Spleen (tissue), 11 donors: ENCODE results near the gene AGAP2. TPM values are rescaled to one million over a fixed set of nuclear protein-coding genes. Genes with fewer than 3 reads are reported as not detected.
A peak's percentile ranks its signal among the peaks of the same experiment; 100 is the strongest.

Experiments
- DNase-seq: peaks from one replicate; pipeline ENCODE4 v3.0.0-alpha.2; 2020
- H3K27ac ChIP-seq, 8 donors: fragments of 200-600 bp; sonication (generic) in 7 of 8; 1 replicate in 4 of 8; 2 replicates in 4 of 8; pipeline versions ENCODE4 v1.5.0 to v1.8.0; 2016 to 2021; ENCODE audit warnings: inconsistent platforms in 4 of 8, mild to moderate bottlenecking in 4 of 8, moderate library complexity in 1 of 8
- H3K27me3 ChIP-seq, 7 donors: fragments of 200-600 bp; sonication (generic) in 6 of 7; replicated peaks in 1 of 7; 1 replicate in 4 of 7; 2 replicates in 3 of 7; pipeline versions ENCODE4 v1.5.0 to v1.8.0; 2016 to 2021; ENCODE audit warnings: inconsistent platforms in 3 of 7, mild to moderate bottlenecking in 1 of 7
- H3K36me3 ChIP-seq, 6 donors: fragments of 200-600 bp; sonication (generic) in 5 of 6; 1 replicate in 4 of 6; 2 replicates in 2 of 6; pipeline versions ENCODE4 v1.5.0 to v1.8.0; 2016 to 2021; ENCODE audit warnings: inconsistent platforms in 2 of 6
- H3K4me1 ChIP-seq, 6 donors: fragments of 200-600 bp; sonication (generic) in 5 of 6; 1 replicate in 3 of 6; 2 replicates in 3 of 6; pipeline versions ENCODE4 v1.5.0 to v1.8.0; 2016 to 2021; ENCODE audit warnings: inconsistent platforms in 3 of 6
- H3K4me3 ChIP-seq, 8 donors: fragments of 200-600 bp; sonication (generic) in 7 of 8; 1 replicate in 4 of 8; 2 replicates in 4 of 8; pipeline versions ENCODE4 v1.5.0 to v1.8.0; 2016 to 2021; ENCODE audit warnings: inconsistent platforms in 4 of 8, mild to moderate bottlenecking in 4 of 8, moderate library complexity in 2 of 8
- H3K9me3 ChIP-seq, 8 donors: fragments of 200-600 bp; sonication (generic) in 7 of 8; 1 replicate in 4 of 8; 2 replicates in 4 of 8; pipeline versions ENCODE4 v1.5.0 to v1.8.0; 2016 to 2021; ENCODE audit warnings: inconsistent platforms in 4 of 8
- POLR2A ChIP-seq, 3 donors: fragments of 450-650 bp; IDR thresholded peaks; one replicate each; pipeline ENCODE4 v1.5.1; 2017; ENCODE audit warnings: antibody characterized with exemption in 3 of 3, mild to moderate bottlenecking in 1 of 3
- POLR2AphosphoS5 ChIP-seq, 3 donors: sonication (generic); formaldehyde crosslinking; IDR thresholded peaks; one replicate each; pipeline ENCODE4 v1.5.1; 2017; ENCODE audit warnings: antibody characterized with exemption in 3 of 3
- WGBS, 5 donors: extraction: QIAGEN DNeasy Blood & Tissue Kit in 3 of 5; methylation state at CpG; one replicate each; pipeline versions ENCODE4 v1.1.5 to v1.1.7; 2013 to 2018; 5-methylcytosine and 5-hydroxymethylcytosine counted together
- intact Hi-C: fragments of 100-400 bp; cut with DNase I; formaldehyde crosslinking; loops from one replicate; pipeline ENCODE4 v1.15.0; 2023; ENCODE audit warnings: low total_unique reads
- polyA plus RNA-seq, 3 donors: library from polyadenylated mRNA; stranded (reverse); fragments of 200-250 nt; gene quantifications; one replicate each; pipeline ENCODE4 v1.2.1, GENCODE V29; 2013
- total RNA-seq, 7 donors: library from RNA; depleted of rRNA in 3 of 7; stranded (reverse); fragments of >200 nt in 3 of 7; fragmentation: NEBNext Ultra II Directional in 4 of 7; extraction: Animal tissue kit (Norgen Biotek cat#: 25700) in 4 of 7; gene quantifications; one replicate each; pipeline versions ENCODE4 v1.1.0 to v1.2.1, GENCODE V29; 2016 to 2021
- TF ChIP-seq, protein P1 (sequence below), 11 experiments: fragments of 200-600 bp in 7 of 11; fragments of 450-650 bp in 4 of 11; sonication (generic) in 4 of 11; IDR thresholded peaks in 8 of 11; conservative IDR thresholded peaks in 3 of 11; 1 replicate in 7 of 11; 2 replicates in 4 of 11; pipeline versions ENCODE4 v1.4.0 to v1.8.0; 2016 to 2021; ENCODE audit warnings: antibody characterized with exemption in 11 of 11, inconsistent platforms in 4 of 11, mild to moderate bottlenecking in 1 of 11
- donor health status: healthy with polysubstance abuse.
- donor health status: DM: no; HTN: no; CAD: no; lungs with moderate emphysema.
- donor health status: DM: no; HTN: no; CAD: no.
- donor health status: Bipolar disorder and iron deficiency.
- donor health status: healthy.
- donor health status: DM: no; HTN: no; CAD: no.
- donor health status: DM: yes; HTN: yes; CAD: no.

Gene AGAP2
- total and polyA plus RNA-seq, 10 donors = 5.5 to 21.8 (median 19.2) TPM

- DNase-seq = no peak
- H3K4me1 ChIP-seq = peaks cover 21 to 37% (median 29%) of the 10 kb centered on the region in 6 donors
- peaks cover 0 to 15% (median 1%) of the 10 kb centered on the region in 6 donors for H3K36me3 ChIP-seq
- no peak overlapping the region for H3K27ac ChIP-seq
- no peaks in the 10 kb centered on the region for H3K9me3 ChIP-seq
- H3K27me3 ChIP-seq = peaks cover 7 to 45% (median 36%) of the 10 kb centered on the region in 7 donors
- TF ChIP-seq POLR2AphosphoS5 (IDR thresholded peaks at IDR 0.05) (no peak), POLR2A (IDR thresholded peaks at IDR 0.05) (no peak)
- TF ChIP-seq, protein P1, sequence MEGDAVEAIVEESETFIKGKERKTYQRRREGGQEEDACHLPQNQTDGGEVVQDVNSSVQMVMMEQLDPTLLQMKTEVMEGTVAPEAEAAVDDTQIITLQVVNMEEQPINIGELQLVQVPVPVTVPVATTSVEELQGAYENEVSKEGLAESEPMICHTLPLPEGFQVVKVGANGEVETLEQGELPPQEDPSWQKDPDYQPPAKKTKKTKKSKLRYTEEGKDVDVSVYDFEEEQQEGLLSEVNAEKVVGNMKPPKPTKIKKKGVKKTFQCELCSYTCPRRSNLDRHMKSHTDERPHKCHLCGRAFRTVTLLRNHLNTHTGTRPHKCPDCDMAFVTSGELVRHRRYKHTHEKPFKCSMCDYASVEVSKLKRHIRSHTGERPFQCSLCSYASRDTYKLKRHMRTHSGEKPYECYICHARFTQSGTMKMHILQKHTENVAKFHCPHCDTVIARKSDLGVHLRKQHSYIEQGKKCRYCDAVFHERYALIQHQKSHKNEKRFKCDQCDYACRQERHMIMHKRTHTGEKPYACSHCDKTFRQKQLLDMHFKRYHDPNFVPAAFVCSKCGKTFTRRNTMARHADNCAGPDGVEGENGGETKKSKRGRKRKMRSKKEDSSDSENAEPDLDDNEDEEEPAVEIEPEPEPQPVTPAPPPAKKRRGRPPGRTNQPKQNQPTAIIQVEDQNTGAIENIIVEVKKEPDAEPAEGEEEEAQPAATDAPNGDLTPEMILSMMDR (IDR thresholded peaks at IDR 0.05 in 8 of 11, conservative IDR thresholded peaks at IDR 0.05 in 3 of 11) = no peak
- intact Hi-C loops = no loop called here
- peak overlapping the region in 7 of 8 donors; percentile 45 to 76 (median 52) for H3K4me3 ChIP-seq
- 15 to 22% (median 20%) methylated on average over 15 to 17 of the region's 17 CpGs for WGBS, 5 donors
These were observed 26.1 kb upstream of the AGAP2 start for GRCh38 chr12:57764662-57765002.

GRCh38 chr12:57763881-57764661 is 25.5 kb upstream of the AGAP2 start:
- peak overlapping the region in 1 of 8 donors; percentile 76 for H3K4me3 ChIP-seq
- H3K27ac ChIP-seq = no peak overlapping the region
- WGBS, 5 donors = 73 to 83% (median 78%) methylated on average over 6 of the region's 6 CpGs
- DNase-seq = no peak
- H3K36me3 ChIP-seq = peaks cover 0 to 12% (median 4%) of the 10 kb centered on the region in 6 donors
- intact Hi-C loops = no loop called here
- peaks cover 7 to 45% (median 36%) of the 10 kb centered on the region in 7 donors for H3K27me3 ChIP-seq
- TF ChIP-seq POLR2A (IDR thresholded peaks at IDR 0.05) (no peak), POLR2AphosphoS5 (IDR thresholded peaks at IDR 0.05) (no peak)
- TF ChIP-seq, protein P1 (IDR thresholded peaks at IDR 0.05 in 8 of 11, conservative IDR thresholded peaks at IDR 0.05 in 3 of 11) = no peak
- H3K4me1 ChIP-seq = peaks cover 21 to 42% (median 29%) of the 10 kb centered on the region in 6 donors
- H3K9me3 ChIP-seq = no peaks in the 10 kb centered on the region

DNA sequence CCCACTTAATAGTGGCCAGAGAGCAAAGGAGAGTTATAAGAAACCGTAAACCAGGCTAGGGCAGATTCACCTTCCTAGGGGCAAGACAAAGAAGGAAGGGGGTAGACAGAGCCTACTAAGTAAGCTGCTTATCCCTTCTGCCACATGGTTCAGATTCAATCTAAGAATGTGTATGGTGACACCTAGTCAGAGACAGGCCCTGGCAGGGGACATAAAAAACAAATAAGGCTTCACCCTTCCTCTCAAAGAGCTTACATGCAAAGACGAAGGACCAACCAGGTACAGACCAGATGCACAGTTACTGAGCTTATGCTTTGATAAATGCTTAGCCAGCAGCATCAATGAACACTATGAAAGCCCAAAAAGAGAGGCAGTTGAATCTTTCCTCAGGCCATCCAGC is 23.9 kb upstream of the AGAP2 start:
- Histone ChIP-seq H3K27me3 (peaks cover 7 to 44% (median 36%) of the 10 kb centered on the region in 7 donors), H3K4me3 (no peak overlapping the region), H3K4me1 (peaks cover 21 to 53% (median 29%) of the 10 kb centered on the region in 6 donors), H3K9me3 (no peaks in the 10 kb centered on the region), H3K27ac (no peak overlapping the region), H3K36me3 (peaks cover 0 to 19% (median 17%) of the 10 kb centered on the region in 6 donors)
- intact Hi-C loops = no loop called here
- 86 to 95% (median 91%) methylated on average over 2 of the region's 2 CpGs for WGBS, 5 donors
- TF ChIP-seq POLR2AphosphoS5 (IDR thresholded peaks at IDR 0.05) (no peak), POLR2A (IDR thresholded peaks at IDR 0.05) (no peak)
- no peak for DNase-seq

DNA sequence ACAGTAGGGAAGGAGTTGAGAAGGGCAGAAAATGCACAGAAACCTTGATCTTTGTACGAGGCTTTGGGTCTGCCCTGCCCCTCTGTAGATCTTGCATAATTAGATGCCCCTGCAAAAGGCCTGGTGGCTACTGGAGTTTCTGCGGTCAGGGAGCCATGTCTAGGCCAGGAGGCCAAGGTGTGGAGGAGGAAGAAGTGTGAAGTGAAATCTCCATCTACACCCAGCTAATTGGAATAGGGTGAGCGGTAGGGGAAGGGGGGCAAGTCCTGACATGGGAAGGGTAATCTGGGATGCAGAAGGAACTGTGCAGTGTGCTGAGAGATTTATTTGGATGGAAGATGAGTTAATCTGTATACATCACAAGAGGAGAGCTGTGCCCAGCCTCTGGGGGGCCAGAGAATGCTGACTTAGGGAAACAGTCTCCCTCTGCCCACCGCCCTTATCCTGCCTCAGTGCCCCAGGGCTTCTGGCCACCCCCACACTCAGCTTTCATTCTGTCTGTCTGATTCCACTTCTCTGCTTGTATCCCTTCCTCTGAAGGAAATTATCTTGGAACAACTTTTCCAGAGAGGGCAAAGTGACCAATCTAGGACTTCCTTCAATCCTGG is 23.0 kb upstream of the AGAP2 start:
- no peak overlapping the region for H3K27ac ChIP-seq
- WGBS, 5 donors = 90 to 97% (median 93%) methylated on average over 4 of the region's 4 CpGs
- H3K4me3 ChIP-seq = no peak overlapping the region
- intact Hi-C loops = no loop called here
- H3K9me3 ChIP-seq = no peaks in the 10 kb centered on the region
- no peak for DNase-seq
- H3K36me3 ChIP-seq = peaks cover 0 to 23% (median 19%) of the 10 kb centered on the region in 6 donors
- H3K27me3 ChIP-seq = peaks cover 7 to 34% (median 27%) of the 10 kb centered on the region in 7 donors
- TF ChIP-seq POLR2AphosphoS5 (IDR thresholded peaks at IDR 0.05) (no peak), POLR2A (IDR thresholded peaks at IDR 0.05) (no peak)
- TF ChIP-seq, protein P1 (IDR thresholded peaks at IDR 0.05 in 8 of 11, conservative IDR thresholded peaks at IDR 0.05 in 3 of 11) = no peak
- peaks cover 24 to 51% (median 31%) of the 10 kb centered on the region in 6 donors for H3K4me1 ChIP-seq
